GM19193 (cell line): Measurements from ENCODE around the gene PACS1.

ENCODE experiments used
- POLR2A ChIP-seq: IDR thresholded peaks from 4 replicates; pipeline ENCODE4 v1.6.1; 2011; ENCODE audit not compliant: insufficient read depth, insufficient read length; ENCODE audit errors: extremely low read depth

The PACS1 gene

DNA sequence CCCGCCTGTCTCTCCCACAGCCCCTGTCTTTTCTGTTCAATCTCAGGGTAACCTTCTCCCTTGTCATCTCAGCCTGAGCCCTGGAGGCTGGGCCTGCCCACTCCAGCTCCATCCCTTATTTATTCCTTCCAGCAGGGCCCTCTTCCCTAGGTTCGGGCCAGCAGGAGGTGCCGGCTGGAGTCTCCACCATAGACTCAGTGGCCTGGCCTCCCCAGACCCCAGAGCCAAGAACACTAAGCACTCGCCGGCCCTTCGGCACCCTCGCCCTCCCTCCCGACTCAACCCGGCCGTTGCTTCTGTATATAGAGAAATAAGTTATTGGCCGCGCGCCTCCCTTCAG is 196.9 kb downstream of the PACS1 start:
- TF ChIP-seq POLR2A: no peak

DNA sequence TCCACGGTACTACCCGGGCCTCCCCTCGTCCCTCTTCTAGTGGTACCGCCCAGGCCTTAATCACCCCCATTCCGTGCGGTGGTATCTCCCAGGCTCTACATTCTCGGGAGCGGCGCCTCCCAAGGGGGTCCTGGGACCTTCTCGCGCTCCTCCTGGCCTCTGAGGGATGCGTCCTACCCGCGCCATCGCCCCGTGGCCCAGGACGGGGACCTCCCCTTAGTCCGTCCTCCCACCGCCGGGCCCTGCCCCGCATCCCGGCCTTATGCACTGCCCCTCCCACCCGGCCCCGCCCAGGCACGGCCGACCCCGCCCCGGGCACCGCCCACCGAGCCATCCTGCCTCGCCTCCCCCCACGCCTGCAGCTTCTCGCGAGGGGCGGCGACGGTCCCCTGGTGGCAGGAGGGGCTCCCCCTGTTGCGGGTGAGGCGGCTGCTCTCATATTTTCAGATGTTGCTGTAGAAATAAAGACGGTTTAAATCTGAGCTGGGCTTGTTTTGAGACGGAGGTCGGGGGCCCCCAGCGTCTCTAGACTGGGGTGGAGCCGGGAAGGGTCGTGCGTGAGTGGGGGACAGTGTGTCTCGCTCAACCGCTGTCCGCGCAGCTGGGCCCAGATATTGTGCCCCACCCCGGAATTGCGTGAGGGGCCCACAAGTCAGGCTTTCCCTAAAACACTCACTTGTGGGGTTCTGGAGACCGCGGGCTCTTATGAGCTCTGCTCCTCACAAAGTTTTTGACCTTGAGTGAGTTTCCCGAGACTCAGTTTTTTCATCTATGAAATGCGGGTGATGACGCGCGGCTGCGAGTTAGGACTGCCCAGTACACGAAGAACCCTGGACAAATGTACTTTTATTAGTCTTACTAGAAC is 197.5 kb downstream of the PACS1 start:
- TF ChIP-seq POLR2A: peak; percentile 25

DNA sequence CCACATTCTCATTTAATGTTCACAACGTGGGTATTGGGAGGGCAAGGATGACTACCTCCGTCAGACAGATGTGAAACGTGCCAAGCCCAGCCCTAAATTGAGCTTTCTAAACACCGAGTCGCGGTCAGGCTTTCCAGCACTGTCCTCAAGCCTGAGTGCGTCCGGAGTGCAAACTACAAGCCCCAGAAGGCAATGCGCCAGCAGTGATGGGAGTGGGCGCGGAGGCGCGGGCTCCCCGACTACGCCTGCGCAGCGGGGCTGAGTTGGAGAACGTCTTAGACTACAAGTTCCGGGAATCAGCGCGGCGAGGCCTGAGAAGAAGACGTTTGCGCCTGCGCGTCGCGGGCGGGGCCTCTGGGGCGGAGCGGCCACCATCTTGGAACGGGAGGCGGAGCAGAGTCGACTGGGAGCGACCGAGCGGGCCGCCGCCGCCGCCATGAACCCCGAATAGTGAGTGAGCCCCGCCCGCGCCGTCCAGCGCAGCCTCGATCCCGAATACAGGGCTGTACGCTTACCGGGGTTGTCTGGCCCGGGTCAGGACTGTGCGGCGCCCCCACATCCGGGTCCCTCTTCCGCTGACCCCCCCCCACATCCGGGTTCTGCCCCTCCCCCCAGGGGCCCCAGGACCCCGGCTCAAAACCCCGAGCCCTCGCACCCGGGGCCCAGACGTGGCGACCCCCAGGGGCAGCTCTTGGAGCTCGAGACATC is 198.3 kb downstream of the PACS1 start, which contains the start of gene RAB1B:
Gene RAB1B (plus strand): TSS at position 396 of the 708 bp plus-strand sequence. CDS start 41 bp downstream, at position 437.
- peak; percentile 75 for TF ChIP-seq POLR2A

DNA sequence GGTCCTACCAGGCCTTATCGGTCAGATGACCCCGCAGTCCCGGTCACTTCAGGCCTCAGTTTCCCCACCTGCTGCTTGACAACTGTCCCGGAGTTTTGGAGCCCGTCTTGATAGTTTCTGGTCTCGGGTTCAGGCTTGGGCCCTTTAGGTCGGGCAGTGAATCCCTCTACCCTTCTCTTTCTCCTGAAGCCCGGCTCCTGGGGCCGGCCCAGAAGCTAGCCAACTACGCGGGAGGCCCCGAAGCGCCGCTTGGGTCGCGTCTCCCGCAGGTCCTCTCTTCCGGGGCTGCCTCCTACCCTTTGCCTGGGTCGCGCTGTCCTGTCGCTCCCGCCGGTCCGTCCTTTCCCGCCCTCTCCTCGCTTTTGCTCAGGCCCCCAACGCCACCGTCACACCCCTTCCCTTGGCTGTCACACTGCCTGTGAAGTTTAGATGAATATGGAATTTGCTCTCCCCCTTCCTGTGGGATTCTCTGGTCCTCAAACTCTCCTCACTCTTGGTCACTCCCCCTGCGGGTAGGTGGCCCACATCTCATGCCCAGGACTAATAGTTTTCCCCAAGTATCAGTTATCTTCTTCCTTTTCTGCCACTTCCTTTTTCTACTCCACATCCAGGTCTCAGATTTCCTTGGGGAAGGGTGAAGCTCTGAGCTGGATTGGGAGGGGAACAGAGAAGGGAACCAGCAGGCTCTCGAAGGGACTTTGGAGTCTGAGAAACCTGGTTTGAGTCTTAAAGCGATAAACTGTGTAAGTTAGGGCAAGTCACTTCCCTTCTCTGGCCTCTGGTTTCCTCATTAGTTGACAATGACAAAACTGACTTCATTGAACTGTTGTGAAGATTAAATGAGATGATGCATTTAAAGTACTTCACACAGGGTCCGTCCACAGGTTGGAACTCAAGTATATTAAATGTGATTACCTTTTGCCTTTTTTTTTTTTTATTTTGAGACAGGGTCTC is 199.2 kb downstream of the PACS1 start:
- no peak for TF ChIP-seq POLR2A

DNA sequence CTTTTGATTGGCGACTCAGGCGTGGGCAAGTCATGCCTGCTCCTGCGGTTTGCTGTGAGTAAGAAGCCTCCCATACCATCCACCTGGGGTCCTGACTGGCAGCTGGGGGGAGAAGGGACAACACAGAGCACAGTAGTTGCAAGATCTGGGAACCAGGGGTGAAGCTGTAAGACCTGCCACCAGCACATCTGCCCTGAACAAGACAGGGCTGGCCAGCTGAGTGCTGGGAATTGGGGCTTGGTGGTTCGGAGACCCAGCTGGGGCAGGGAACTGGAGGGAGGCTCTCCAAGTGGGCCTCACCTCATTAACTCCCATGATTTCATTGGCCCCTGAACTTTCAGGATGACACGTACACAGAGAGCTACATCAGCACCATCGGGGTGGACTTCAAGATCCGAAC is 201.7 kb downstream of the PACS1 start:
- no peak for TF ChIP-seq POLR2A

DNA sequence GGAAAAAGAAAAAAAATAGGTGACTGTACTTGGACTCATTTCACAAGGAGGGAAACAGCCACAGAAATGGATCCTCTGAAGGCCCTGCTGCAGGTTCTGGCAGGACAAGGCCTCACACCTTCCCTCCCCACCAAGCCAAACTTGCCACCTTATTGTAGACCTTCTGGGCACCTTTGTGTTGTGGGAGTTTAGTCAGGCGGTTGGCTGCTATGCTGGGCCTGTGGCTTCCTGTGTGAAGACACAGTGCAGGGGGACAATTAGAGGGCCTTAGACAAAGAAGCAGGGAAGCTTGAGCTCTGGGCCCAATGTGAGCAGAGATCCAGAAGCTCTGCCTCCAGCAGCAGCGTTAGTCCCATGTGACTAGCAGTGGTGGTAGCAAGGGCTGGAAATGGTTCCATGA is 202.5 kb downstream of the PACS1 start:
- no peak for TF ChIP-seq POLR2A

DNA sequence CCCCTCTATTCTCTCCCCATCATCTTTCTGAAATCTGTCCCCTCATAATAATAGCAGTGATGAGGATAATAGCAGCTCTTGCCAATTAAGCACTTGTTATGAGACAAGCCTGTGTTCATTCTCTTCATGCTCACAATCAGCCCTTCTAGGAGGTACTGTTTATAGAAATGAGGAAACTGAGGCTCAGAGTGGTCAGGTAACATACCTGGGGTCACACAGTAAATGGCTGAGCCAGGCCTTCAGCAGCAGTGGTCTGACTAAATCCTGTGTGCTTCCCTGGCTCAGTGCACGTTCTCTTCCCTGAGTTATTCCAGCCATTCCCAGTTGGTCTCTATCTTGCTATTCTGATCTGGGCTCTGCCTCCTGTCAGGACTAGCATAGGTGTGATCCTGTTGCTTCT is 204.1 kb downstream of the PACS1 start:
- no peak for TF ChIP-seq POLR2A

DNA sequence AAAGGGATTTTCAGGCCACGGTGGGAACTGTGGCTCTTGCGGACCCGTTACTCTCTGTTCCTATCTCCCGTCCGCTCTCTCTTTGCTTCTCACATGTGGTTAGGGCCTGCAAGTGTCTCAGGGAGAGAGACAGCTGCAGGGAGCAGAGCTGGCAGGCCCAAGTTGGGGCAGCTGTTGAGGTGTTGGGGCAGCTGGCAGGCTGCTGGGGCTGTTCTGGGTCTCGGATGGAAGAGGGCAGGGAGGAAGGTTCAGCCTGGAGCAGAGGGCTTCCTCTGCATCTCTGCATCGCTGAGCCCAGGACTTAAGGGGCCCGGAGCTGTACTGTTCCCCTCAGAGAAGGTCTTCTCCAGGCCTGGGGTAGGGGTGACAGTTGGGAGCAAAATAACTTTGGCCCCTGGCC is 205.3 kb downstream of the PACS1 start:
- TF ChIP-seq POLR2A: no peak

DNA sequence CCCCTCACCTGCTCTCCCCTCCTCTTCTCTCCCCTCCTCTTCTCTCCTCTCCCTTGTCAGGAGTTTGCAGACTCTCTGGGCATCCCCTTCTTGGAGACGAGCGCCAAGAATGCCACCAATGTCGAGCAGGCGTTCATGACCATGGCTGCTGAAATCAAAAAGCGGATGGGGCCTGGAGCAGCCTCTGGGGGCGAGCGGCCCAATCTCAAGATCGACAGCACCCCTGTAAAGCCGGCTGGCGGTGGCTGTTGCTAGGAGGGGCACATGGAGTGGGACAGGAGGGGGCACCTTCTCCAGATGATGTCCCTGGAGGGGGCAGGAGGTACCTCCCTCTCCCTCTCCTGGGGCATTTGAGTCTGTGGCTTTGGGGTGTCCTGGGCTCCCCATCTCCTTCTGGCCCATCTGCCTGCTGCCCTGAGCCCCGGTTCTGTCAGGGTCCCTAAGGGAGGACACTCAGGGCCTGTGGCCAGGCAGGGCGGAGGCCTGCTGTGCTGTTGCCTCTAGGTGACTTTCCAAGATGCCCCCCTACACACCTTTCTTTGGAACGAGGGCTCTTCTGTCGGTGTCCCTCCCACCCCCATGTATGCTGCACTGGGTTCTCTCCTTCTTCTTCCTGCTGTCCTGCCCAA is 206.0 kb downstream of the PACS1 start:
- no peak for TF ChIP-seq POLR2A

DNA sequence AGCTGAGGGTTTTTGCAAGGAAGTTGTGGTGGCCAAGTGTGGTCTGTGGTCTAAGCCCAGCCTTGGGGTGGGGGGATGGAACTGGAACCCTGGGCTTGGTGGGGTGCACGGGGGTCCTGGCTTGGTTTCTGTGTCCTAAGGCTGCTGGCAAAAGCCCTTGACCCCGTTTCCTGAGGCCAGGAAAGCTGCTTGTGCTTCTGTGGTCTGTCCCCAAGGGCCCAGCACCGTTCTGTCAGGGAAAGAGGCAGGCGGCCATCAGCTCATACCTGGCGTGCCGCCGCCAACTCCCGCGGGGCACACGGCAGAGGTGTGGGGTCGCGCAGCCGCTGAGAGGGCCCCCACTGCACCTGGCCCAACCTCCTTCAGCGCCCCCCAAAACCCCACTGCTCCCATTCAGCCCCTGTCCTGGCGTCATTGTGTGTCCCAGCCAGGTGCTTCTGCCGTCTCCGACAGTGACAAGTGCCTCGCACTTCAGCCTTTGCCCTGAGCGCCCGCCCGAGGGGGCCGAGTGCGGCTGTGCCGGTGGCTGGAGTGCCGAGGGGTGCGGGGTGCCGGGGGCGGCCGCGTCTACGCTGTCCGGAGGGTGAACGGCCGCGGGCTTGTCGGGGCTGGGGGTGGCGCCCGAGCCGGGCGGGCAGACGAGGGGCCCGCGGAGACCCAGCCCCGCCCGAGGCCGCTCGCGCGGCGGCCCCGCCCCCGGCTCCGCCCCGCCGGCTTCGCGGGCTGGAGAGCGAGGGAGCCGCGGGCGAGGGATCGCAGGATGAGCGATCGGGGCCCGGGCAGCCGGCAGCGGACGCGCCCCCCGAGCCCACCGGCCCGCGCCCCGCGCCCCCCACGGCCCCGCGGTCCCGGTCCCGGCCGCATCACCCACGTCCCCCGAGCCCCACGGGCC is 207.6 kb downstream of the PACS1 start, which contains the start of gene CNIH2:
Gene CNIH2 (plus strand): TSS at position 705 of the 892 bp plus-strand sequence. CDS start 282 bp downstream, outside the sequence.
- TF ChIP-seq POLR2A: peak; percentile 17

DNA sequence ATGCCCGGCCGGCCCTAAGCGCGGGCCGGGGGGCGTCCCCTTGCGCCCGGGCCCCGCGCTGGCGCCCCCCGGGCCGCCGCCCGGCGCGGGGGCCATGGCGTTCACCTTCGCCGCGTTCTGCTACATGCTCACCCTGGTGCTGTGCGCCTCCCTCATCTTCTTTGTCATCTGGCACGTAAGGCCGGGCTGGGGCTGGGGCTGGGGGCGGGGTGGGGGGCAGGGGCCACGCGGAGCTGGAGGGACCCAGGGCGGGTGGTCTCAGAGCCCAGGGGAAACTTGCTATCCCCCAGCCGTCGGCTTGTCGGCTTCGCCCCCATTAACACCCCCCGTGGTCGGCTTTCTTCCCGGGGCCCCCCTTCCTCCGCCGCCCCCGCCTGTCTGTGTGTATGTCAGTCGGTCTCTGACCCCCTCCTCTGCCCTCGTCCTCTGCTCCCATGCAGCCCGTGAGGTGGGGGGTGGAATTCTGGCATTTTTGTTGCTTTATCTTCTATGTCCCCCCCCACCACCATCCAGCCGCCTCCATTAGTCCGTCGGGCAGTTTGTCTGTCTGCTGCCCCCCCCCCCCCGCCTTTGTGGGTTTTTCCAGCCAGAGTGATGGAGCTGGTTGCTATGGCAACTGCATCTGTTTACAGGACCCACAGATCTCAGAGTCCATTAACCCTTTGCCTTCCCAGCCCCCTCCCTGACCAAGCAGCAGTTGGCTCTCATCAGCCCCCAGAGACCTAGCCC is 208.5 kb downstream of the PACS1 start:
- no peak for TF ChIP-seq POLR2A

DNA sequence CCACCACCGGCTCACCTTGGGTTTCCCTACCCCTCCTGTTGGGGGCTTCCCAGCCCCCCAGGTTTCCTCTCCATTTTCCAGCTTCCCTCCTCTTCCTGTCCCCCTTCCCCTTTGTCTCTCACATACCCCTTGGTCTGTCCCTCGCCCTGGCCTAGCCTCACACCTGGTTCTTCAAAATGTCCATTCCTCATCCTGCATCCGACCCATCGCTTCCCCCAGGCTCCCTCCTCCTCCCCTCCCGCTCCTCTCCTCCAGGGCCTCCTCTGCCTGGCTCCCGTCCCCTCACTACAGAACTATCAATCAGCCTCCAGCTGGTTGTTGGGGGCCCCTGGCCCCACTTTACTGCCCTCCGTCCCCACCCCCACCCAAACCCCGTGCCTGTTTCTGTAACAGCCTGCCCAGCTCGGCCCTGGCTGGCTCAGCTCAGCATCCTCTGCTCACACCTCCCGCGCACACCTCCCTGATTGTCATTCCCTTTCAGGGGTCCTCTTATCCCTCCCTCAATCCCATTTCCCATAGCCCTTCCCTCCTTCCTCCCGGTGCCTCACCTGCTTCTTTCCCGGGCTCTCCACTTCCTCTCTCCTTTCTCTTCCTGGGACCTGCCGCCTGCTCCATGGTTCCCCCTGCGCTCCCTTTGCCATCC is 209.1 kb downstream of the PACS1 start:
- no peak for TF ChIP-seq POLR2A

DNA sequence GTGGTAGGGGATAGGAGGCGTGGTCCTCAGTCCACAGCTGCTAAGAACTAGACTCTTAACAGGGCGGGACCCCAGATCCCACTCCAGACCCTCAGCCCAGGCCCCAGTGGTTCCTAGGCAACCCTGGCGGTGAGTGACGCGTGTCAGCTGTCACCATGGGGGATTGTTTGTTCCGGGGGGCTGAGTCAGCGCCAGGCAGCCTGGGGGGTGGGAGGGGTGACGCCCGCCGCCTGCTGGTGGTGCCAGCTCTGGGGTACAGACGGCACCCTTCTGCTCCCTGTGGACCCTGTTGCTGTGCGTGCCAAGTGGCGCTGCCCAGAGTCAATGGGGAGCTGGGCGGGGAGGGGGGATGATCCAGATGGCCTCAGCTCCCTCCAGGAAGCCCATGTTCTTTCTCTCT is 210.4 kb downstream of the PACS1 start:
- no peak for TF ChIP-seq POLR2A

DNA sequence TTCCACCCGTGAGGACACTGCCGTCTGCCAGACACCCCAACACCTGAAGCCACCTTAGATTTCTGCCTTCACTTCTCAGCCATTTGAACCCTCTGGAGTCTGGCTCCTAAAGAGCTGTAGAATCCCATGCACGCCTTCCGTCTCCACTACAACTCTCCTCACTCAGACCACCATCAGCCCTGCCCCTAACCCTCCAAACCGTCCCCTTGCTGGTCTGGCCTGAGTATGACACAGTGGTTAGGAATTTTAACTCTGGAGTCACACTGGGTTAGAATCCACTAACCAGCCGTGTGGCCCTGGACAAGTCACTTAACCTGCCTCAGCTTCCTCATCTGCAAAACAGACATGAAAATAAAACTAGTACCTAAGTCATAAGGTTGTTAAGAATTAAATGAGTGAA is 210.9 kb downstream of the PACS1 start:
- no peak for TF ChIP-seq POLR2A
